Right atrium auricular region (tissue), 2 donors: ENCODE measurements around the gene ARHGEF38. TPM values are rescaled to one million over a fixed set of nuclear protein-coding genes. Genes with fewer than 3 reads are reported as not detected.

Source experiments
- DNase-seq: peaks from one replicate; pipeline ENCODE4 v3.0.0-alpha.2; 2019; ENCODE audit warnings: low spot score
- H3K27ac ChIP-seq, 2 donors: fragments of 200-600 bp; sonication (generic); 1 replicate in 1 of 2; 2 replicates in 1 of 2; pipeline ENCODE4 v1.5.1; 2016 to 2019
- H3K27me3 ChIP-seq, 2 donors: fragments of 200-600 bp; sonication (generic); one replicate each; pipeline versions ENCODE4 v1.5.1 to v1.6.0; 2017 to 2019
- H3K36me3 ChIP-seq: fragments of 200-600 bp; sonication (generic); one replicate; pipeline ENCODE4 v1.5.1; 2016
- H3K4me1 ChIP-seq, 2 donors: fragments of 200-600 bp; sonication (generic); one replicate each; pipeline versions ENCODE4 v1.5.1 to v1.6.0; 2017 to 2019
- H3K4me3 ChIP-seq, 2 donors: fragments of 200-600 bp; sonication (generic); 1 replicate in 1 of 2; 2 replicates in 1 of 2; pipeline ENCODE4 v1.5.1; 2017 to 2019; ENCODE audit warnings: mild to moderate bottlenecking in 1 of 2, moderate library complexity in 1 of 2
- H3K9me3 ChIP-seq, 2 donors: fragments of 200-600 bp; sonication (generic); one replicate each; pipeline ENCODE4 v1.5.1; 2019
- total RNA-seq, 2 donors: library from RNA; depleted of rRNA; stranded (reverse); fragments of >200 nt; gene quantifications; one replicate each; pipeline ENCODE4 v1.1.0, GENCODE V29; 2016
- TF ChIP-seq, protein P1 (sequence below), 2 donors: fragments of 200-600 bp; sonication (generic); IDR thresholded peaks; one replicate each; pipeline ENCODE4 v1.5.1; 2019; ENCODE audit warnings: antibody characterized with exemption in 2 of 2

The ARHGEF38 gene
- total RNA-seq, 2 donors from 2014 or later = not detected

DNA sequence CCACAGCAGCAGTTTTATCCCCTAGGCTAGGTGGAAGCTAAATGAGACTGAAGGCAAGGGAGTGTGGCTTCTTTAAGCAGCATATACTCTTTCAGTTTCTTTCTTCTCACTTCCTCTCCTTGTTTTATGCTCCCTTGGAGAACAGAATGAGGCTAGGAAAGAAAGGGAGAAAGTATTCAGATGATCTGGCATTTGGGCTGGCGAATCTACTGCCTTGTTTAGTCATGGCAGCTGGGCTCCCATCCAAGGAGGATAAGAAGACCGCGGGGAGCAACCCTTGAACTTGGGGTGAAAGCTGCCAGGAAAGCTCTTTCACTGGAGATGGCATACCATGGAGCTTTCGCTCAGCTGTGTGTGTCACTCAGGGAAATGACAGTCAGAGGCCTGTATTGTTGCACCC, 72.1 kb downstream of the ARHGEF38 start:
- Histone ChIP-seq H3K27me3 (no peaks in the 10 kb centered on the region), H3K9me3 (no peaks in the 10 kb centered on the region), H3K4me3 (no peak overlapping the region), H3K36me3 (no peaks in the 10 kb centered on the region), H3K27ac (no peak overlapping the region), H3K4me1 (peaks cover 0 to 13% of the 10 kb centered on the region in 2 donors)
- TF ChIP-seq, protein P1, sequence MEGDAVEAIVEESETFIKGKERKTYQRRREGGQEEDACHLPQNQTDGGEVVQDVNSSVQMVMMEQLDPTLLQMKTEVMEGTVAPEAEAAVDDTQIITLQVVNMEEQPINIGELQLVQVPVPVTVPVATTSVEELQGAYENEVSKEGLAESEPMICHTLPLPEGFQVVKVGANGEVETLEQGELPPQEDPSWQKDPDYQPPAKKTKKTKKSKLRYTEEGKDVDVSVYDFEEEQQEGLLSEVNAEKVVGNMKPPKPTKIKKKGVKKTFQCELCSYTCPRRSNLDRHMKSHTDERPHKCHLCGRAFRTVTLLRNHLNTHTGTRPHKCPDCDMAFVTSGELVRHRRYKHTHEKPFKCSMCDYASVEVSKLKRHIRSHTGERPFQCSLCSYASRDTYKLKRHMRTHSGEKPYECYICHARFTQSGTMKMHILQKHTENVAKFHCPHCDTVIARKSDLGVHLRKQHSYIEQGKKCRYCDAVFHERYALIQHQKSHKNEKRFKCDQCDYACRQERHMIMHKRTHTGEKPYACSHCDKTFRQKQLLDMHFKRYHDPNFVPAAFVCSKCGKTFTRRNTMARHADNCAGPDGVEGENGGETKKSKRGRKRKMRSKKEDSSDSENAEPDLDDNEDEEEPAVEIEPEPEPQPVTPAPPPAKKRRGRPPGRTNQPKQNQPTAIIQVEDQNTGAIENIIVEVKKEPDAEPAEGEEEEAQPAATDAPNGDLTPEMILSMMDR (IDR thresholded peaks at IDR 0.05) = no peak
- no peak for DNase-seq

DNA sequence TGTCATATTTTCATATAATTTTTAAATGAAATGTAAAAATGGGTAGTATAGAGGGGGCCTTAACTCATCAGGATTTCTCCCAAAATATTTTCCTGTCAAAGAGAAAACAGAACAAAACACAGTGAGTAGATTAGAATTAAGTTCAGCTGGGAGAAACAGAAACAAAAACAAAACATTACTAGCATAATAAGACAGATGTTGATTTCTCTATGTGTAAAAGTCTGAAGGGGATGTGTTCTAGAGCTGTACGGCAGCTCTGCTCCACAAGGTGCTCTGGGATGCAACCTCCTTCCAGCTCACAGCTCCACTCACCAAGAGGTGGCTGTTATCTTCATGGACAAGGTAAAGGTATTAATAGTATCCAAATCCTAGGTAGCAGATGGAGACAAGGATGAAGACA, 72.8 kb downstream of the ARHGEF38 start:
- no peak overlapping the region for H3K4me3 ChIP-seq
- DNase-seq = no peak
- no peaks in the 10 kb centered on the region for H3K36me3 ChIP-seq
- H3K9me3 ChIP-seq = no peaks in the 10 kb centered on the region
- TF ChIP-seq, protein P1 (IDR thresholded peaks at IDR 0.05) = no peak
- no peaks in the 10 kb centered on the region for H3K27me3 ChIP-seq
- H3K27ac ChIP-seq = no peak overlapping the region
- peaks cover 0 to 13% of the 10 kb centered on the region in 2 donors for H3K4me1 ChIP-seq

DNA sequence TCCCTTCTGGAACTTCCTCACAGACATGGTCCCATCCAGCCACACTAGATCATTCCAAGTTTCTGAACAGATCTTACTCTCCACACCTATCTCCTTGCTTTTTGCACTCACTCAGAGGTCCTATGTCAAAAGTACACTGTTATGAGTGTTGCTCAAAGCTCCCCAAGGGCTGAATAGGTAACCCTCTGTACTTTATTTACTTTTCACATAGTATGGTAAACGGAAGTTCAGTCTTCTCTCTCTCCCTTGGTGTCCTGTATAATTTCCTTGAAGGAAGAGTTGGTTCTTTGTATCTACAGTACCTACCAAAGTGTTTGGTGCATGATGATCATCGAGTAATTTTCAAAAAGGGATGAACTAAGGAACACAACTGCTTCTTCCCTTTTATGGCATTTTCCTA, 74.4 kb downstream of the ARHGEF38 start:
- no peaks in the 10 kb centered on the region for H3K9me3 ChIP-seq
- H3K4me1 ChIP-seq = peaks cover 0 to 12% of the 10 kb centered on the region in 2 donors
- no peak overlapping the region for H3K27ac ChIP-seq
- DNase-seq = no peak
- TF ChIP-seq, protein P1 (IDR thresholded peaks at IDR 0.05) = no peak
- H3K27me3 ChIP-seq = no peaks in the 10 kb centered on the region
- H3K36me3 ChIP-seq = no peaks in the 10 kb centered on the region
- H3K4me3 ChIP-seq = no peak overlapping the region

DNA sequence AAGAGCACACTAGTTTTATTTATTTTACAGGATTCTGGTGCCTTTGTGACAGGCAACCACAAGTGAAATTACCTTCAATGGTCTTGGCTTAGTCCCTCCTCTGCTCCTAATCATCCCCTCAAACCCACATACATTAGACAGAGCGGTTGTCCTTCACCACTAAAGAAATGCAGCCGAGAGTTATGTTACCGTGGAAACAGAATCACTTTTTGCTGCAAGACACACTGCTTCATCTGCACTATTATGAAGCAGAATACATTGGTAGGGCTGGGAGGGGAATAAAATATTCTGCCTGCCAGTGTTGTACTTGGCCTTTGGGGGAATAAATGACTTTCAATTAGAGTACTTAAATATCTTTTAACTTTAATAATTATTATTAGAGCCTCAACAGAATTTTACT, 75.2 kb downstream of the ARHGEF38 start:
- Histone ChIP-seq H3K4me3 (no peak overlapping the region), H3K4me1 (peaks cover 0 to 6% of the 10 kb centered on the region in 2 donors), H3K36me3 (no peaks in the 10 kb centered on the region), H3K27me3 (no peaks in the 10 kb centered on the region), H3K9me3 (no peaks in the 10 kb centered on the region), H3K27ac (no peak overlapping the region)
- DNase-seq = no peak
- TF ChIP-seq, protein P1 (IDR thresholded peaks at IDR 0.05) = no peak

DNA sequence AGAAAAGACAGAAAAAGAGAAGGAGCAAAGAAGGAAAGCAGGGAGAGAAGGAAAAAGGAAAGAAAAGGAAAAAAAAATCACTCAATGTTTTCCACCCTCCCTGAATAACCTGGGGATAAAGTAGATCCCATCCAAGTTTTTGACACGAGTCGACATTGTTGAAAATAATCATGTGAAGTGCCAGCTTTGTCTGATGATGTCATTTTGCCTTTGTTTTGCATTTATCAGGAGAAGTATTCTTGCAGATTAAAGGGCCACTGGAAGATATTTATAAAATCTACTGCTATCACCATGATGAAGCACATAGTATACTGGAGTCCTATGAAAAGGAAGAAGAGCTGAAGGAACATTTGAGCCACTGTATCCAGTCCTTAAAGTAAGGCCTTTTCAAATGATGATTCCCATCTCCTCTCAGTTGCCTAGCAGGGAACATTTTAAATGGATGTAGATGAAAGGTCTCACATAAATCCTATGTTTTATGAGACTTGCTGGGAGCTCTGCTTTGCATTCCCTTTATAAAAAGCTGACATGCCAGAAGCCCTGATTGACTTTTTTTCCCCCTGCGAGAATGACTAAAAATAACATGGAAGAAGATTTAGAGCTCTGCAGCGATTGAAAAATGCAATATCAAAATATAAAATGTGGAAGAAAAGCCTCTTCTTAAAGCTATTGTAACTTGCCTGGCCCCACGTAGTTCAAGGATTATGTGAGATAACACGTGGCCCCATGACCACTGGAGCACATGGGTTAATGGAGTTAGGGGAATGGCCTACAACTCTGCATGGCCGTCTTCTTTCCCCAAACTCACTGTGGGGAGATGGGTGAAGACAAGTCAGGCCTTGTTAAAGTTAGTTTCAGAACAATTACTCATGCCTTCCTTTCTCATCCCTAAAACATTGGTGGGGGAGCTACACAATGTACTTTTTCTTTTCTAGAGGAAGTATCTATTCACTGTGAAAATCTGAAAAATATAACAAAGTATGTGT, 78.5 kb downstream of the ARHGEF38 start:
- DNase-seq = no peak
- H3K27ac ChIP-seq = no peak overlapping the region
- H3K4me1 ChIP-seq = peaks cover 0 to 25% of the 10 kb centered on the region in 2 donors
- no peaks in the 10 kb centered on the region for H3K27me3 ChIP-seq
- H3K4me3 ChIP-seq = no peak overlapping the region
- no peaks in the 10 kb centered on the region for H3K36me3 ChIP-seq
- TF ChIP-seq, protein P1 (IDR thresholded peaks at IDR 0.05) = no peak
- H3K9me3 ChIP-seq = no peaks in the 10 kb centered on the region
